LNCAP (cell line): ENCODE data around the gene C3orf22.

ENCODE experiments used
- CTCF ChIP-seq: fragments of 450-650 bp; IDR thresholded peaks from 2 replicates; pipeline ENCODE4 v1.5.1; 2017; ENCODE audit warnings: mild to moderate bottlenecking

Gene C3orf22

GRCh38 chr3:126538966-126539365 is 19.8 kb downstream of the C3orf22 start:
- no peak for TF ChIP-seq CTCF

GRCh38 chr3:126538316-126538715 is 20.4 kb downstream of the C3orf22 start:
- no peak for TF ChIP-seq CTCF

GRCh38 chr3:126537730-126538281 is 20.9 kb downstream of the C3orf22 start:
- no peak for TF ChIP-seq CTCF

GRCh38 chr3:126537116-126537729 is 21.5 kb downstream of the C3orf22 start:
- no peak for TF ChIP-seq CTCF

- no peak for TF ChIP-seq CTCF
Measured at GRCh38 chr3:126536126-126536525, 22.6 kb downstream of the C3orf22 start.

GRCh38 chr3:126535636-126536035 is 23.1 kb downstream of the C3orf22 start:
- TF ChIP-seq CTCF = no peak

- TF ChIP-seq CTCF = no peak
Measured at GRCh38 chr3:126533506-126533905, 25.2 kb downstream of the C3orf22 start.

- TF ChIP-seq CTCF = no peak
Measured at GRCh38 chr3:126531051-126531330, 27.7 kb downstream of the C3orf22 start.
